ENCODE data around the gene SELE.
"Not testable (repeated sequence)": the region's sequence is repeated elsewhere in the genome, so short reads cannot be mapped to it uniquely, and the experiment has no call there.

SELE gene

DNA sequence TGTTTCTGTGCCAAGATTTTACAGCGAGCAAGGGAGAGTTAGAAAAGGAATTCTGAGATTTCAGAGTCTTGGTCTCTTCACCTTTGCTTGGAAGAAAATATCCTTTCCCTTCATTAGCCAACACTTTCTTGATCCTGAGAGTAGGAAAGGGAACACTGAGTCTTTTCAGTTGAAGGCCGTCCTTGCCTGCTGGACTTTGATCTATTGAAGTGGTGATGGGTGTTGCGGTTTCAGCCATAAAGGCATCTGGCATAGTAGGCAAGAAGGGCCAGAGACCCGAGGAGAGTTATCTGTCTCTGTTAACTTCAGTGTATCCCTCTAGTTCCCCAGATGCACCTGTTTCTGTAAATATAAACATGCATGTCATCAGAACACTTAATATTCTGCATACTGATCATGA is 9.7 kb downstream of the SELE start:
- DNase-seq (ENCODE audit: low read depth in 4 of 4, low spot score in 1 of 4): no peak

DNA sequence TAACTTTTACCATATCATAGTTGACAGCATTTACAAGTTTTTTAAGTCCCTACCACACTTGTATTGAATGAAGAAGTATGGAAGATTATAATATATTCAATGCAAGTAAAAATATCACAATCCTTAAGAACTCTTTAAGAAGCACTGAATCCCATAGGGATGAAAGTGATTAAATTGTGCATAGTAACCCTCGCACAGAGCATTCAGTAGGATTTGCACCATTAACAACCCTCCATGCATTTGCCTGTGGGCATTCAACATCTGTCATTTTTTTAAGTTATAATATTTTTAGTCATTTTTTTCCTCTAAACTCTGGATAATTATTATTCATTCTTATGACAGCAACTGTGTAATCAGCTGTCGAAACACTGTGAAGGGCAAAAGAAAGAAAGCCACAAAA is 10.1 kb downstream of the SELE start:
- no peak for DNase-seq (ENCODE audit: low read depth in 4 of 4, low spot score in 1 of 4)

DNA sequence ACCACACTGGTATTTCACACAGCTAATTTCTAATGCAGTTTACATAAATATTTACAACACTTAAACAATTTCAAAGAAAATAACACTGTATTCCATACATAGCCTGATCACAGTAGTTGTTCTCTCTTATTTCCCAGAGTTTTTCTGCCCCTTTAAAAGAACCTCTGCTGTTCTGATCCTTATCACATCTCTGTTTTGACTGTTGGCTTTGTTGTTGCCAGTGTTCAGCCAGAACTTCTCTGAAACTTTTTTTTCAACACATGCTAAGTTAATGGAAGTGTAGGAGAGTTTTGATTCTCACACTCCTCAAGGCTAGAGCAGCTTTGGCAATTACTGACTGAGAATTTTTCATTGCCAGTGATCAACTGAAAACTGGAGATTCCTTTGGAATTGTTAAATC is 11.1 kb downstream of the SELE start:
- DNase-seq (ENCODE audit: low read depth in 4 of 4, low spot score in 1 of 4): no peak

DNA sequence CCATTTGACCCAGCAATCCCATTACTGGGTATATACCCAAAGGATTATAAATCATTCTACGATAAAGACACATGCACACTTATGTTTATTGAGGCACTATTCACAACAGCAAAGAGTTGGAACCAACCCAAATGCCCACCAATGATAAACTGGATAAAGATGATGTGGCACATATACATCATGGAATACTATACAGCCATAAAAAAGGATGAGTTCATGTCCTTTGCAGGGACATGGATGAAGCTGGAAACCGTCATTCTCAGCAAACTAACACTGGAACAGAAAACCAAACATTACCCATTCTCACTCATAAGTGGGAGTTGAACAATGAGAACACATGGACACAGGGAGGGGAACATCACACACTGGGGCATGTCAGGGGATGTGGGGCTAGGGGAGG is 18.8 kb downstream of the SELE start:
- DNase-seq (ENCODE audit: low read depth in 4 of 4, low spot score in 1 of 4): not testable (repeated sequence)

DNA sequence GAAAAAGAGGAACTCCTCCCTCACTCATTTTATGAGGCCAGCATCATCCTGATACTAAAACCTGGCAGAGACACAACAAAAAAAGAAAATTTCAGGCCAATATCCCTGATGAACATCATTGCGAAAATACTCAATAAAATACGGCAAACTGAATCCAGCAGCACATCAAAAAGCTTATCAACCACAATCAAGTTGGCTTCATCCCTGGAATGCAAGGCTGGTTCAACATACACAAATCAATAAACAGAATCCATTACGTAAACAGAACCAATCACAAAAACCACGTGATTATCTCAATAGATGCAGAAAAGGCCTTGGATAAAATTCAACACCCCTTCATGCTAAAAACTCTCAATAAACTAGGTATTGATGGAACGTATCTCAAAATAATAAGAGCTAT is 20.8 kb downstream of the SELE start:
- not testable (repeated sequence) for DNase-seq (ENCODE audit: low read depth in 4 of 4, low spot score in 1 of 4)

DNA sequence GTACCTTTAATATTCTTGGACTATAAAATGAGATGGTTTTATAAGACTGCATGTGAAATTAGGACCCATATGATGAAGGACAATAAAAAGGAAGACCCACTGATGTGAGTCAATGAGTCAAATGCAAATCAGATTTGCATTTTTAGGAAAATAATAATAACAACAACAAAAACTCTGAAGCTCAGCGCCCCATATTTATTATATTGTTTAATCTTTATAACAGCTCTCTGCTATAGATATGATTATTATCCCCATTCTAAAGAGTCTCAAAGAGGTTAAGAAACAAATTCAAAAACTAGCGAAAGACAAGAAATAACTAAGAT is 21.6 kb downstream of the SELE start:
- no peak for DNase-seq (ENCODE audit: low read depth in 4 of 4, low spot score in 1 of 4)

DNA sequence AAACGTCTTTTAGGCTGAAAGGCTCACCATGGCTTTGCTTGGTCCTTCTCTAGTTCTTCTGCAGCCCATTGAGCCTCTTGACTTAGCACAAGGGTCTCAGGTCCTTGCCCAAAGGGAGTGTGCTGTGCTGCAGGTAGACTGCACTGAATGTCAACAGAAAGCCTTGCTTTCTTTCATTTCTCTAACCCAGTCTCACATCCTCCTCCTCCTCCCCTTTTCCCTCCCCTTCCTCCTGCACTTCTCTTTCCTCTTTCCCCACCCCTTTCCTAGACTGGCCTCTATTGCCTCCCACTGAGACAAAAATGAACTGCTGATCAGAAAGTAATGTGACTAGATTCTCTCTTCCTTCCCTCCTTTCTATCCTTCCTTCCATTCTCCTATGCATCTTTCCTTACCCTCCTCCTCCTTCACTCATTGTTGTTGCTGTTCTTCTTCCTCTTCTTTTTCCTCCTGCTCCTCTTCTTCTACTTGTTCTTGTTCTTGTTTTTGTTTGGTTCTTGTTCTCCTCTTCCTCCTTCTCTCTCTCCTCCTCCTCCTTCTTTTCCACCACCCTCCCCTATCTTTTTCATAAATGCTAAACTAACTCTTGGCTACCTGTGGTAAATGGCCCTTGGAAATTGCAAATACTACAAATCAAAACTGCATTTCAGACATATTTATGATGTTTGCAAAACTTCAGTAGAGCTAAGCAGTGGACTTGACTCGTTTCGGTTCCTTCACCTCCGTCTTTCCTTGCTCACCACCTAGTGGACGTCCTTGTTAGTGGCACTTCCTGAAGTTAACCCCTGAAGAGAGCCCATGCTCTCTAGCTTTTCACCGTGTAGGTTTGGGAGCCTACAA is 22.2 kb downstream of the SELE start, which contains the start of gene SELL:
SELL (minus strand) TSS at position 152 of the 840 bp plus-strand sequence; CDS start at position 30, 122 bp downstream.
- peak; percentile 40 to 63 (median 50) for DNase-seq (ENCODE audit: low read depth in 4 of 4, low spot score in 1 of 4)

DNA sequence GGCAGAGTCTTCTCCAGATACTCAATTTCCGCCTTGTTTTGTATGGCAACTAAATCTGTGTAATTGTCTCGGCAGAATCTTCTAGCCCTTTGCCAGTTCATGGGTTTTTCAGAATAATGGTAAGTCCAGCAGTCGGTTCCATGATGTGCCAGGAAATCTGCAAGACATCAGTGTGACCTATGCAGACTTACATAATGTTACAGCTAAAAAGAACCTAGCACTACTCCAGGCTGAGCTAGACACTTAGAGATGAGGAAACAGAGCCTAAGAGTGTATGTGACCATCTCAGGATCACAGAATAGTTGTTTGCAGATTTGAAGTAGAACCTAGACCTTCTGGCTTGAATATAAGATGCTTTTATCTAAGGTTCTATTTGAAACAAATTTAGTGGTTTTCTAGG is 25.2 kb downstream of the SELE start:
- DNase-seq (ENCODE audit: low read depth in 4 of 4, low spot score in 1 of 4): no peak

DNA sequence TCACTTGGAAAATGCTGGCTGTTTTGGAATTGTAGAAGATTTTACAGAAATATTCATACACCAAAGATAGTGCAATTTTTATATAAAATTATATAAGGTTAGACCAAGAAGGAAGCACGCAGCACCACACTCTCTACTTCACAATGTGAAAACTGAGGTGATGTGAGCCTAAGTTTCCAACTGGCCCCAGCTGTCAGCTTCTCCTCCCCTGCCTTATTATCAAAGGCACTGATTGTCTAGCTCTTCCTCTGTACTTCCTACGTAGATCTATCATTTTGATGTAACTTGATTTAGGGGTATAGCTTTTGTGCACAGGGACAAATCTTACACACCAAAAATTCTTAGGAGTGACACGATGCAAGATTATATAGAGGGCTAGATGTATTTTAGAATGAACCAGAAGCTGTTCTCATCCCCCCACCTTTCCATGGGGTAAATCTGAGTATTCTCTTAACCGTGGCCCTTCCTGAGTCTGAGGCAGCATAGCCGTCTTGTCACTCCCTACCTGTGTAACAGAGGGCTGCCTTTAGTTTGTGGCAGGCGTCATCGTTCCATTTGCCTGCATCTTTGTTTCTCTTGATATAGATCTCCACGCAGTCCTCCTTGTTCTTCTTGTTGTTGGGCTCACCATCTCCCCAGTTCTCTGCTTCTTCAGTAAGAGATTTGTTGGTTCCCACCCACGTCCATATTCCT is 25.8 kb downstream of the SELE start:
- no peak for DNase-seq (ENCODE audit: low read depth in 4 of 4, low spot score in 1 of 4)

DNA sequence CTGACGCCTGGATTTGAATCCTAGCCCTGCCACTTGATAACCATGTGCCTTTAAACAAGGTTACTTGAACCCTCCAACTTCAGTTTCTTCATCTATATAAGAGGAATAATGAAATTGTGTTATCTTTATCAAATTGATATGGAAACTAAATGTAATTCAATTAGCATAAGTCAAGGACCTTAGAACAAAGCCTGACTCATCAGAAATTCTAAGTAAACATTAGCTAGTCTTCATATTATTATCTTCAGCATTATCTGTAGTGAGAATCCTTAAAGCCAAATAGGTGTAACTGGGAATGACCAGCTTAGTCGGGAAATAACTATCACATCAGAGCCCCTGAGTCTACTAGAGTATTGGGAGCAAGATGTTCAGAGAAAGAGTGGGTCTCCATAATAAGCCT is 29.1 kb downstream of the SELE start:
- no peak for DNase-seq (ENCODE audit: low read depth in 4 of 4, low spot score in 1 of 4)

DNA sequence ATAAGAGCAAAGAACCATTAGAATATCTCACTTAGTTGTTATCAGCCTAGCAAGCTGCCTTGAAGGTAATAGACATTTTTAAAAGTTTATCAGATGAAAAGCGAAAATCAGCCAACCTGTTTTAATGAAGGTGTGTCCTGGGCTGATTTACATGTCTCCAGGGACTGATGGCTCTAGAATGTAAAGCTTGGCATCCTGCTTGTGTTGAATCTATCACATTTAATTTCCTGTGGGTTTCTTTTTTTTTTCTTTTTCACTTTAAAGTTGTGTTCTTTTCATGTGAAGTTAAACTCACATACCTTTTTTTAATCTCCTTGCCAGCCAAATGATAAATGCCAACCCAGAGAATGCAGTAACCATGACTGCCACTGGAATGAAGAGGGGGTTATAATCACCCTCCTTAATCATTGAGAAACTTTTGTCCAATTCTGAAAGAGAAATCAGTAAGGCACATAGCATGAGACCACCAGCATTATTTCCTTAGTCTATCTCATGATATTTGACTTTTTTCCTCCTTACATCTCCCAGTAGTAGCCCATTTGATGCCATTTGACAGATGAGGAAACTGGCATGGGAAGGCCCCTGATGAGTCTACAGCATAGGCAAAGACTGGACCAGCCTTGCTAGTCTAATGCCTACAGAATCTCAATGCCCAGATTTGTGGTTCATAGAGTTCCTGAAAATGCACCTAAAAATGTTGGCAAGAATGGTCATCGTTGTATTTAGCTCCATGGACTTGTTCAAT is 32.4 kb downstream of the SELE start:
- DNase-seq (ENCODE audit: low read depth in 4 of 4, low spot score in 1 of 4): no peak

DNA sequence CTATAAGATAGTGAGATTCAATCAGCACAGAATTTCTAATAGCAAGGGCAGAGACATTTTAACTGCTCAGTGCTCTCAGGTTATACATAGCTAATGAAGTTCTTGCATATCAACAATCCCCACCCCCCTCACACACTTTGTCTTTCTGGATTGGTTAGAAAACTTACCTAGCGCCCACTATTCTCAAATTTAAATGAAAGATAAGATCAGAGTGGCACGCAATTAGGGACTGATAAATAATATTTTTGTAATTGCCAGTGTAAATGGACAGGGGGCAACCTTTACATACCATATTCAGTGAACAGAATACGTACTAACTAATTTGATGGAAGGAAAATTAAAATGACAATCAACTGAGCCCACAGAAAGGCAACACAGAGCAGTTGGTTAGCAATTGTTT is 34.2 kb downstream of the SELE start:
- DNase-seq (ENCODE audit: low read depth in 4 of 4, low spot score in 1 of 4): no peak

DNA sequence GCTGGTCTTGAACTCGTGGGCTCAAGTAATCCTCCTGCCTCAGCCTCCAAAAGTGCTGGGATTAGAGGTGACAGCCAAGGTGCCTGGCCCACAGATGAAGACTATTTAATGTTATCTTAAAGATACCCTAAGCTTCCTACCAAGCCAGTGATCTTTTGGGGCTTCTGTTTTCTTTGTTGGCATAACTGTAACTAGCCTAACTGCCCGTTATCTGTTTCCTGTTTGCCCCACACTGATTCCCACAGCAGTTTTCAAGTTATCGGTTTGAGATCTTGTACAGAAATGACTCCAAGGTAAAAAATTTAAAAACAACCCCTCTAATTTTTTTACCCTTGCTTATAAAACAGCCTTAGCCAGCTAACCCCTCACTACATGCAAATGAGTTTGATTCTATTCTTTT is 34.9 kb downstream of the SELE start:
- no peak for DNase-seq (ENCODE audit: low read depth in 4 of 4, low spot score in 1 of 4)

DNA sequence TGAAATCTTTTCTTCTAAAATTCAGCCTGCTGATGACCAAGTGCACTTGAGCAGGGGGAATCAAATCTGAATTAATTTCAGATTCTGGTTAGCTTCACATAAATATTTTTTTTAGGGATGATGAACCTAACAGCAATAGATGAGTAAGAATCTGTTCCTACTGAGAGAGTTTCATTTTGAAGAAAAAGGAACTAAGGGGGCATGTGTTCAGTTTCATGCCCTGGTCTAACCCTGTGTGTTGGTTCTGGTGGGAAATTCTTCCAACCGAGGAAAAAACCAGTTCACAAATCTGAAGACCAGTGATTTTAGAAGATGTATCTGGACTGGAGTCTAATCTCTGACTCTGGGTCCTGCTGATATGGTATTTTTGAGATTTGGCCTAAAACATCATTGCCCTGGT is 36.1 kb downstream of the SELE start:
- DNase-seq (ENCODE audit: low read depth in 4 of 4, low spot score in 1 of 4): no peak

DNA sequence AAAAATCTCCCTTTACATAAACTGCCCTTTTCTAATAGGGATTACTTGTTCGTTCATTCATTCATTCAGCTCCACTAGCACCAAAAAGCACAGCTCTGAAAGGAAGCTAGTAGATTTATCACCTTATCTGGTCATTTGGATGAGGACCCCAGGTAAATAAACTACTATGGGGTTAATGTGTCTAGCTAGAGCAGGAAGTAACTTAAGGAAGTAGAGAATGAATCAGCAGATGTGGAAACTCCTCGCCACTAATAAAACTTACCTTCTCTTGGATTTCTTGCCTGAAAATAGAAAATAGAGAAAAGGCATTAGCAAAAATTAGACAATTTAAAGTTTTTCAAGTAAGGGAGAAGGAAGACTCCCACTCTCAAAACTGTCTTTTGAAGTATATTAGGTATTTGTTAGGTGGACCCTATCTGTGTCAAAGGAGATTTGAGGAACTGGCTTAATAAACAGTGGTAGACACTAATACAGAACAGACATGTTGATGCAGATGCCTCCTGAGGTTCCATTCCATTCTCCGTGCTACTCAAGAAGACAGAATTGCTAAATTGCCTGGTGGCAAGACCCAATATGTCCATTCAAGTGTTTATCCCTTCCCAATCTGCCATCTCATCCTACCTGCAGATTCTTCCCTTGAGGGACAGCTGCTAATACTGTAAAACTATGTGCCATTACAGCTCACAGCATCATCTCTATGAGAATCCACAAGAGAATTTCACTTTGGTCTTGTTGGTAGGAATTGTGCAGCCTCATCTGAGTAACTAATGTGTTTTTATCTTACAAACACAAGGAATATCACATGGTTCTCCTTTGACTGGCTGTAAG is 37.4 kb downstream of the SELE start:
- no peak for DNase-seq (ENCODE audit: low read depth in 4 of 4, low spot score in 1 of 4)

DNA sequence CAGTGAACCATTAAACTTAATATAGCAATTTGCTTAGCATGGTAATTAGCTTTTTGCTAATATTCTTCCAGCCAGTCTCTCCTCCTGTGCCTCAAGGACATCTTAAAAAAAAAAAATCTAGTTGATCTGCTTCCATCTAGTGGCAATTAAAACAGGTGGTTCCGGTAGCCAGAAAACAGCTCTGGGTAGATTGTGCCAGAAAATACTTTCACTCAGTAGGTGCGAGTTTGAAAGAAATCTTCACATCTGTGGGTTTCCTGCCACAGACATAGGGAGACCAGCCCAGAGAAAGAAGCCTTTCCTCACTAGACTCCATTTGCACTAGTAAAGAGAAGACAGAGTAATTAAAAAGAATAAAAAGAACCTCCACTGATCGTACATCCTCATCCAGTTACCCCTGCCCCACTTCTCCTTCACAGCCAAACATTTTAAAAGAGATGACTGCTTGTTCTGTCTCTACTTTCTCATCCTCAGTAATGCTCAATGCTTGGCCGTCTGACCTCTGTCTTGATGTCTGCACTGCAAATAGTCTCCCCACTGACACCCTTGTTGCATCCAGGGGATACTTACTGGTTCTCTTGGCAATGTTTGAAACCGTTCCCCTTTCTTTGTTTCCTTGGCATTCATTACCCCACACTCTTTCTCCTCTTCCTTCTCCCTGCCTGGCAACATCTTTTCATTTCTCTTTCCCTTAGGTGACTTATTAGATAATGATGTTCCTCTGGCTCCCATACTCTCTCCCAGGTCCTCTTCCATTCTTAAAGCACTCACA is 39.4 kb downstream of the SELE start:
- no peak for DNase-seq (ENCODE audit: low read depth in 4 of 4, low spot score in 1 of 4)

DNA sequence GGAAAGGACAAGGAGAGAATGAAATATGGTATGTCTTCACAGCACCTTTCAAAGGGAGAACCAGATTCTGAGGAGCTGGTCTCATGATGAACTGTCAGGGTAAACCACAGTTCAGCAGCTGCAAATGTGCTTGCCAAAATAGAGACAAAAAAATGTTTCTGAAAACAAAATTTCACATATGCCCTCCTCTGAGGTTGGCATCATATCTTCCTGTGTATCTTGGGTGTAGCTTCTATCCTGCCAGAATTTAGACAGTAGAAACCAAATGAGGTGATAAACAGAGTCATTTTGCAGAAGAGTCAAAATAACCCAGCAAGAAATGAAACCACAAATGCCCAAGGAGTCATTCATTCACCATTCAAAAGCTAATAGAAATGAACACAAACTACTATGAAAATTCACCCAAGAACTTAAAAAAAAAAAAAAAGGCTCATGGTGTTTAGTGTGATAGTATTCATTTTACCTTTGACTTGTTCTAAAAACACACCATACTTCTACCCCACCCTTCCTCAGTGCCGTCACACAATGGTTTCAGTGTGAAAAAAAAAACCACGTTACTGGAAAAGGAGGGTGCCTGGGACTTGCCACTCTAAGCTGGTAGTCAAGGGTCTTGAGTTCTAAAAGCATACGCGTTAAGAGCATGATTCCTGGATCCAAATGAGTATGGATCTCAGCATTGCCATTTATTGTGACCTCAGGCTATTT is 41.0 kb downstream of the SELE start:
- no peak for DNase-seq (ENCODE audit: low read depth in 4 of 4, low spot score in 1 of 4)

DNA sequence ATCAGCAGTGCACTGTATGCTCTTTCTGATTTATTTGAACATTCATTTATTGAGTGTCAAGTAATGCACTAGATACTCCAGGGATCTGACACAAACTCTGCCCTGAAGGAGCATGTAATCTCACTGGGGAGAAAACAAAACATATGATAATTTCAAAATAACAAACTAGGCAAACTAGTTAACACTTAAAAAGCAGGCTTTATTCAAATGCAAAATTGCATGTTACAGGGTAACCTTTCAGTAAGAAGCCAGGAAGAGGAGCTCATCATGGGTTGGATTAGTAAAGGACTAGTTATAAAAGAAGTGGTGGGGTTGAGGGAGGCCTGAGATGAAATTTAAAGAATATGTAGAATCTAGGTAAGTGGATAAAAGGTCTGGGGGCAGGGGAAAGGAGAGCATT is 43.4 kb downstream of the SELE start:
- DNase-seq (ENCODE audit: low read depth in 4 of 4, low spot score in 1 of 4): no peak

DNA sequence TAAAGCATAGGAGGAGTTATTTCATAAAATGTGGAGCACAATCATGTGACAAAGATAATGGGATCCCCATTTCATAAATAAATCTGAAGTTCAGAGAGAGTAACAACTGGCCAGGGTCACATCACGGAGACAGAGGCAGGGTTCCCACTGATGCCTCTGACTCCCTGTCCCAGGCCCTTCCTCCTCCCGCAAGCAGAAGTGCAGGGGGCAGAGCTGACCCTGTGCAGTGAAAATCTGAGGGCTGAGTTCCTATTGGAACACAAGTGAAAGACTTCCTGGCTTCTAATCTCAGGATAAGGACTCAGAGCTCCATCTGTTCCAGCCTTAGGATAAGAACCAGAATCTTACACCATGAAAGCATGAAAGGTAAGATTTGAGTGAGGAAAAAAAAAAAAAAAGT is 44.5 kb downstream of the SELE start:
- no peak for DNase-seq (ENCODE audit: low read depth in 4 of 4, low spot score in 1 of 4)

DNA sequence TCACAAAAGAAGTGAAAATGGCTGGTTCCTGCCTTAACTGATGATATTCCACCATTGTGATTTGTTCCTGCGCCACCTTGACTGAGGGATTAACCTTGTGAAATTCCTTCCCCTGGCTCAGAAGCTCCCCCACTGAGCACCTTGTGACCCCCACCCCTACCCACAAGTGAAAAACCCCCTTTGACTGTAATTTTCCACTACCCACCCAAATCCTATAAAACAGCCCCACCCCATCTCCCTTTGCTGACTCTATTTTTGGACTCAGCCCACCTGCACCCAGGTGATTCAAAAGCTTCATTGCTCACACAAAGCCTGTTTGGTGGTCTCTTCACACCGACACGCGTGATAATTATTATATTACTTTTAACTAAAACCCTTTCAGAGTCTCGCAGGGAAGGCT is 45.5 kb downstream of the SELE start:
- not testable (repeated sequence) for DNase-seq (ENCODE audit: low read depth in 4 of 4, low spot score in 1 of 4)
